ENCODE results near the gene PHLDB3. TPM values are rescaled to one million over a fixed set of nuclear protein-coding genes. Genes with fewer than 3 reads are reported as not detected.

PHLDB3 gene
- total and polyA plus RNA-seq, 2 of the 13 experiments (the other 11 are each of a cell fraction or from before 2014, with no cell fraction given) = 11.3 to 14.5 TPM

DNA sequence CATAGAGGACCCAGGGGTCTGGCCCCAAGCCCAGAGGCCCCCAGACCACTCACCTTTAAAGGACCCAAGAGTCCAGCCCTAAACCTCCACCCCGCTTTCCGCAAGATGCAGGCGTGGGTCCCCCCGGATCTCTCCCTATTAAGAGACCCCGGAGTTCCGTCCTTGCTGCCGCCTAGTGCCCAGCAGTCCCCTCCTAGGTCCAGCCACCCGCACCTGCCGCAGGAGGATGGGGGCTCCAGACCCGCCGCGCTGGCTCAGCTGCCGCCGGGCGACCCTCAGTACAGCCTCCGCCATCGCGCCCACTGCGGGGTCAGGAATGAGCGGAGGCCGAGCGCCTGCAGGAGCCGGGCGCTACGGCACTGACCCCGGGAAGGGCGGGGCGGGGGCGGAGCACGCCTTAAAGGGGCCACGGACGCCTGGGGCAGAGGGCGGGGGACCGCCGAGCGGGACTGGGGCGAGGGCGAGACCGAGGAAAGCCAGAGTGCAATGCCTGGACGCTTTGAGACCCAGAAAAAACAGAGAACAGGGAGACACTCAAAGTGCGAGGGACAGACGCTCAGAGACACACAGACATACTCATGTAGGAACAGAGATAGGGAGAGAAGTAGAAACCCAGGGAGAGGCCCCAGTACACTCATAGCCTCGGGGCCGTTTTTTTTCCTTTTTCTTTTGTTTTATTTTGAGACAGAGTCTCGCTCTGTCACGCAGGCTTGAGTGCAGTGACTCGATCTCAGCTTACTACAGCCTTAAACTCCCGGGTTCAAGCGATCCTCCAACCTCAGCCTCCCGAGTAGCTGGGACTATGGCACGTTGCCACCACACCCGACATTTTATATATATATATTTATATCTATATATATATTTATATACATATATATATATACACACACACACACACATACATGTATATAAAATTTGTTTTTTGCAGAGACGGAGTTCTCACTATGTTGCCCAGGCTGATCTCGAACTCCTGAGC lies 22.6 kb upstream of the PHLDB3 start, which contains the start of gene ETHE1 (continued):
- TF ChIP-seq CBFB (CRISPR knock-in tag; IDR thresholded peaks at IDR 0.05) = no peak
- TF ChIP-seq, protein P1, sequence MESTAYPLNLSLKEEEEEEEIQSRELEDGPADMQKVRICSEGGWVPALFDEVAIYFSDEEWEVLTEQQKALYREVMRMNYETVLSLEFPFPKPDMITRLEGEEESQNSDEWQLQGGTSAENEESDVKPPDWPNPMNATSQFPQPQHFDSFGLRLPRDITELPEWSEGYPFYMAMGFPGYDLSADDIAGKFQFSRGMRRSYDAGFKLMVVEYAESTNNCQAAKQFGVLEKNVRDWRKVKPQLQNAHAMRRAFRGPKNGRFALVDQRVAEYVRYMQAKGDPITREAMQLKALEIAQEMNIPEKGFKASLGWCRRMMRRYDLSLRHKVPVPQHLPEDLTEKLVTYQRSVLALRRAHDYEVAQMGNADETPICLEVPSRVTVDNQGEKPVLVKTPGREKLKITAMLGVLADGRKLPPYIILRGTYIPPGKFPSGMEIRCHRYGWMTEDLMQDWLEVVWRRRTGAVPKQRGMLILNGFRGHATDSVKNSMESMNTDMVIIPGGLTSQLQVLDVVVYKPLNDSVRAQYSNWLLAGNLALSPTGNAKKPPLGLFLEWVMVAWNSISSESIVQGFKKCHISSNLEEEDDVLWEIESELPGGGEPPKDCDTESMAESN (CRISPR knock-in tag; conservative IDR thresholded peaks at IDR 0.05) = peak; percentile 87
- TF ChIP-seq, protein P2, sequence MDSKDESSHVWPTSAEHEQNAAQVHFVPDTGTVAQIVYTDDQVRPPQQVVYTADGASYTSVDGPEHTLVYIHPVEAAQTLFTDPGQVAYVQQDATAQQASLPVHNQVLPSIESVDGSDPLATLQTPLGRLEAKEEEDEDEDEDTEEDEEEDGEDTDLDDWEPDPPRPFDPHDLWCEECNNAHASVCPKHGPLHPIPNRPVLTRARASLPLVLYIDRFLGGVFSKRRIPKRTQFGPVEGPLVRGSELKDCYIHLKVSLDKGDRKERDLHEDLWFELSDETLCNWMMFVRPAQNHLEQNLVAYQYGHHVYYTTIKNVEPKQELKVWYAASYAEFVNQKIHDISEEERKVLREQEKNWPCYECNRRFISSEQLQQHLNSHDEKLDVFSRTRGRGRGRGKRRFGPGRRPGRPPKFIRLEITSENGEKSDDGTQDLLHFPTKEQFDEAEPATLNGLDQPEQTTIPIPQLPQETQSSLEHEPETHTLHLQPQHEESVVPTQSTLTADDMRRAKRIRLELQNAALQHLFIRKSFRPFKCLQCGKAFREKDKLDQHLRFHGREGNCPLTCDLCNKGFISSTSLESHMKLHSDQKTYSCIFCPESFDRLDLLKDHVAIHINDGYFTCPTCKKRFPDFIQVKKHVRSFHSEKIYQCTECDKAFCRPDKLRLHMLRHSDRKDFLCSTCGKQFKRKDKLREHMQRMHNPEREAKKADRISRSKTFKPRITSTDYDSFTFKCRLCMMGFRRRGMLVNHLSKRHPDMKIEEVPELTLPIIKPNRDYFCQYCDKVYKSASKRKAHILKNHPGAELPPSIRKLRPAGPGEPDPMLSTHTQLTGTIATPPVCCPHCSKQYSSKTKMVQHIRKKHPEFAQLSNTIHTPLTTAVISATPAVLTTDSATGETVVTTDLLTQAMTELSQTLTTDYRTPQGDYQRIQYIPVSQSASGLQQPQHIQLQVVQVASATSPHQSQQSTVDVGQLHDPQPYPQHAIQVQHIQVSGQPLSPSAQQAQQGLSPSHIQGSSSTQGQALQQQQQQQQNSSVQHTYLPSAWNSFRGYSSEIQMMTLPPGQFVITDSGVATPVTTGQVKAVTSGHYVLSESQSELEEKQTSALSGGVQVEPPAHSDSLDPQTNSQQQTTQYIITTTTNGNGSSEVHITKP (CRISPR knock-in tag; IDR thresholded peaks at IDR 0.05; ENCODE audit: low read depth) = no peak
- TF ChIP-seq RCOR2 (CRISPR knock-in tag; IDR thresholded peaks at IDR 0.05) = no peak
- TF ChIP-seq, protein P3, sequence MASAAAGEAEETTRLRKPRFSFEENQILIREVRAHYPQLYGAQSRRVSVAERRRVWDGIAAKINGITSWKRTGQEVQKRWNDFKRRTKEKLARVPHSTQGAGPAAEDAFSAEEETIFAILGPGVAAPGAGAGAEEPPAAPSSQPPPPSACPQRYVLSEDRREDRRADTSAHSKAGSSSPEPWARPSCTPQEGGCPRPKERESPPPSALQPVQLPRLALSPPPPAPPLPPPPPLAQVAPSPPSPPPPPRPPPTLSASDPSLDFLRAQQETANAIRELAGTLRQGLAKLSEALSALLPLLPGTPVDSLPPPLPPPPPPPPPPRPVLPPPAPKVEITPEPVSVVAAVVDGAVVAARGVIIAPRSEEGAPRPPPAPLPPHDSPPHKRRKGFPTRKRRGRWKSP (CRISPR knock-in tag; IDR thresholded peaks at IDR 0.05) = peak; percentile 63; the same call in 1 of the 2 replicates
- peak; percentile 77; the same call in 1 of the 2 replicates for TF ChIP-seq ZNF550 (CRISPR knock-in tag; IDR thresholded peaks at IDR 0.05; ENCODE audit: borderline replicate concordance)
- TF ChIP-seq, protein P4, sequence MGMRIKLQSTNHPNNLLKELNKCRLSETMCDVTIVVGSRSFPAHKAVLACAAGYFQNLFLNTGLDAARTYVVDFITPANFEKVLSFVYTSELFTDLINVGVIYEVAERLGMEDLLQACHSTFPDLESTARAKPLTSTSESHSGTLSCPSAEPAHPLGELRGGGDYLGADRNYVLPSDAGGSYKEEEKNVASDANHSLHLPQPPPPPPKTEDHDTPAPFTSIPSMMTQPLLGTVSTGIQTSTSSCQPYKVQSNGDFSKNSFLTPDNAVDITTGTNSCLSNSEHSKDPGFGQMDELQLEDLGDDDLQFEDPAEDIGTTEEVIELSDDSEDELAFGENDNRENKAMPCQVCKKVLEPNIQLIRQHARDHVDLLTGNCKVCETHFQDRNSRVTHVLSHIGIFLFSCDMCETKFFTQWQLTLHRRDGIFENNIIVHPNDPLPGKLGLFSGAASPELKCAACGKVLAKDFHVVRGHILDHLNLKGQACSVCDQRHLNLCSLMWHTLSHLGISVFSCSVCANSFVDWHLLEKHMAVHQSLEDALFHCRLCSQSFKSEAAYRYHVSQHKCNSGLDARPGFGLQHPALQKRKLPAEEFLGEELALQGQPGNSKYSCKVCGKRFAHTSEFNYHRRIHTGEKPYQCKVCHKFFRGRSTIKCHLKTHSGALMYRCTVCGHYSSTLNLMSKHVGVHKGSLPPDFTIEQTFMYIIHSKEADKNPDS (CRISPR knock-in tag; IDR thresholded peaks at IDR 0.05) = no peak
- no peak for TF ChIP-seq AGO1 (IDR thresholded peaks at IDR 0.05; ENCODE audit: low read depth, low read length, poor library complexity, severe bottlenecking)
- 0 out of 2 replicates have a peak, but pooled peaks have one; percentile 62 for TF ChIP-seq BCL6 (CRISPR knock-in tag; IDR thresholded peaks at IDR 0.05)
- TF ChIP-seq, protein P5, sequence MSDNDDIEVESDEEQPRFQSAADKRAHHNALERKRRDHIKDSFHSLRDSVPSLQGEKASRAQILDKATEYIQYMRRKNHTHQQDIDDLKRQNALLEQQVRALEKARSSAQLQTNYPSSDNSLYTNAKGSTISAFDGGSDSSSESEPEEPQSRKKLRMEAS (IDR thresholded peaks at IDR 0.05) = peak; percentile 69
- no peak for TF ChIP-seq ZNF543 (CRISPR knock-in tag; IDR thresholded peaks at IDR 0.05)
- peak; percentile 36; the same call in 1 of the 2 replicates for TF ChIP-seq RARA (CRISPR knock-in tag; IDR thresholded peaks at IDR 0.05)
- TF ChIP-seq ZNF879 (CRISPR knock-in tag; IDR thresholded peaks at IDR 0.05) = no peak
- TF ChIP-seq ZNF121 (CRISPR knock-in tag; IDR thresholded peaks at IDR 0.05) = no peak
- 0 out of 2 replicates have a peak, but pooled peaks have one; percentile 41 for TF ChIP-seq KLF11 (CRISPR knock-in tag; IDR thresholded peaks at IDR 0.05)
- peak; percentile 84 for TF ChIP-seq ATF7-NPFF (CRISPR knock-in tag; IDR thresholded peaks at IDR 0.05; ENCODE audit: low read depth)
- TF ChIP-seq, protein P6, sequence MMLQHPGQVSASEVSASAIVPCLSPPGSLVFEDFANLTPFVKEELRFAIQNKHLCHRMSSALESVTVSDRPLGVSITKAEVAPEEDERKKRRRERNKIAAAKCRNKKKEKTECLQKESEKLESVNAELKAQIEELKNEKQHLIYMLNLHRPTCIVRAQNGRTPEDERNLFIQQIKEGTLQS (CRISPR knock-in tag; IDR thresholded peaks at IDR 0.05) = 0 out of 2 replicates have a peak, but pooled peaks have one; percentile 28
